Transverse colon (tissue), 4 donors: Measurements from ENCODE around the gene CCBE1.

Source experiments
- CTCF ChIP-seq, 5 experiments: fragments of 200-600 bp in 3 of 5; fragments of 450-650 bp in 2 of 5; sonication (generic) in 3 of 5; IDR thresholded peaks; 1 replicate in 2 of 5; 2 replicates in 3 of 5; pipeline ENCODE4 v1.5.1; 2016 to 2017; ENCODE audit warnings: antibody characterized with exemption in 5 of 5, inconsistent platforms in 3 of 5, mild to moderate bottlenecking in 2 of 5, moderate library complexity in 1 of 5
- POLR2A ChIP-seq: fragments of 450-650 bp; IDR thresholded peaks from one replicate; pipeline ENCODE4 v1.6.1; 2016; ENCODE audit warnings: antibody characterized with exemption, mild to moderate bottlenecking, moderate library complexity
- POLR2AphosphoS5 ChIP-seq, 3 donors: sonication (generic); formaldehyde crosslinking; IDR thresholded peaks; one replicate each; pipeline ENCODE4 v1.6.1; 2016; ENCODE audit warnings: antibody characterized with exemption in 3 of 3

DNA sequence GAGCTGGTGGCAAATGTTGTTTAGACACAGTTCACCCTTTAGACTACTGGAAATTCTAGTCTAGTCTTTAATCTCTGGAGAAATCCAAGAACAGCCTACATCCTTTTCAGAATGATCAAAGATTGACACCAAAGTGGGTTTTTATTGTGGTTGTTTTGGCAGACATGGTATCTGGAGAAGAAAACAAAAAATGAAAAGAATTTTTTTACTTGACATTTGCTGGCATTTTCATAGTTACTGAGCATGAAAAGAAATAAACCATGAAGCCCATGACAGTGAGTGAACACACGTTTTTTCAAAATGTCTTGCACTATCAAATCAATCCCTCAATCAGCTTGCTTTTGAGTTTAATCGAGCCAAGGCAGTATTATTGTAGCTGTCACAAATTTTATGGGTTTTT is 125.3 kb downstream of the CCBE1 start:
- TF ChIP-seq CTCF (IDR thresholded peaks at IDR 0.05) (no peak), POLR2AphosphoS5 (IDR thresholded peaks at IDR 0.05) (no peak), POLR2A (no peak)
